Keratinocyte (primary cell): ENCODE data around the gene DIO1.

Source experiments
- EZH2 ChIP-seq: IDR thresholded peaks from one replicate; pipeline ENCODE4 v1.6.1; 2012; ENCODE audit warnings: inconsistent platforms, mild to moderate bottlenecking, low read length, moderate library complexity
- TF ChIP-seq, protein P1 (sequence below), 3 experiments: IDR thresholded peaks in 1 of 3; conservative IDR thresholded peaks in 1 of 3; optimal IDR thresholded peaks in 1 of 3; 2 replicates in 2 of 3; 3 replicates in 1 of 3; pipeline versions ENCODE3 to v1.5.1; 2011; ENCODE audit warnings: low read length in 3 of 3, mild to moderate bottlenecking in 3 of 3, moderate library complexity in 2 of 3, control low read depth in 1 of 3, inconsistent platforms in 1 of 3; ENCODE audit not compliant: insufficient read depth in 2 of 3; ENCODE audit errors: extremely low read depth in 1 of 3

- TF ChIP-seq, protein P1, sequence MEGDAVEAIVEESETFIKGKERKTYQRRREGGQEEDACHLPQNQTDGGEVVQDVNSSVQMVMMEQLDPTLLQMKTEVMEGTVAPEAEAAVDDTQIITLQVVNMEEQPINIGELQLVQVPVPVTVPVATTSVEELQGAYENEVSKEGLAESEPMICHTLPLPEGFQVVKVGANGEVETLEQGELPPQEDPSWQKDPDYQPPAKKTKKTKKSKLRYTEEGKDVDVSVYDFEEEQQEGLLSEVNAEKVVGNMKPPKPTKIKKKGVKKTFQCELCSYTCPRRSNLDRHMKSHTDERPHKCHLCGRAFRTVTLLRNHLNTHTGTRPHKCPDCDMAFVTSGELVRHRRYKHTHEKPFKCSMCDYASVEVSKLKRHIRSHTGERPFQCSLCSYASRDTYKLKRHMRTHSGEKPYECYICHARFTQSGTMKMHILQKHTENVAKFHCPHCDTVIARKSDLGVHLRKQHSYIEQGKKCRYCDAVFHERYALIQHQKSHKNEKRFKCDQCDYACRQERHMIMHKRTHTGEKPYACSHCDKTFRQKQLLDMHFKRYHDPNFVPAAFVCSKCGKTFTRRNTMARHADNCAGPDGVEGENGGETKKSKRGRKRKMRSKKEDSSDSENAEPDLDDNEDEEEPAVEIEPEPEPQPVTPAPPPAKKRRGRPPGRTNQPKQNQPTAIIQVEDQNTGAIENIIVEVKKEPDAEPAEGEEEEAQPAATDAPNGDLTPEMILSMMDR (optimal IDR thresholded peaks at IDR 0.05 in 1 of 3, IDR thresholded peaks at IDR 0.05 in 1 of 3, conservative IDR thresholded peaks at IDR 0.05 in 1 of 3; ENCODE audit: extremely low read depth in 1 of 3, insufficient read depth in 2 of 3, low read length in 3 of 3), result no peak
- TF ChIP-seq EZH2, result no peak
Observed at GRCh38 chr1:53888681-53889080, 5.3 kb upstream of the DIO1 start.
